CD1c-positive myeloid dendritic cell (primary cell): ENCODE data around the gene NECTIN4.

Source experiments
- DNase-seq: peaks from one replicate; pipeline ENCODE4 v3.0.0-alpha.2; 2016; ENCODE audit errors: extremely low spot score

Gene NECTIN4

GRCh38 chr1:161111527-161111926, 22.2 kb upstream of the NECTIN4 start:
- peak; percentile 59 for DNase-seq

- DNase-seq: peak; percentile 43
Measured at GRCh38 chr1:161111117-161111516, 21.8 kb upstream of the NECTIN4 start.

- no peak for DNase-seq
Measured at GRCh38 chr1:161106431-161106830, 17.1 kb upstream of the NECTIN4 start.

GRCh38 chr1:161100556-161100955, 11.2 kb upstream of the NECTIN4 start:
- no peak for DNase-seq

- DNase-seq: no peak
Measured at GRCh38 chr1:161099090-161099802, 9.9 kb upstream of the NECTIN4 start.

- DNase-seq: peak; percentile 15
Measured at GRCh38 chr1:161098210-161099068, 9.1 kb upstream of the NECTIN4 start, which contains the start of gene KLHDC9. Gene KLHDC9 (plus strand): TSS chr1:161098361. CDS start chr1:161098536, 175 bp downstream.

- DNase-seq: peak; percentile 62
Measured at GRCh38 chr1:161096530-161096929, 7.2 kb upstream of the NECTIN4 start.

- no peak for DNase-seq
Measured at GRCh38 chr1:161096015-161096414, 6.7 kb upstream of the NECTIN4 start.

GRCh38 chr1:161095230-161095629, 5.9 kb upstream of the NECTIN4 start:
- no peak for DNase-seq

- DNase-seq: no peak
Measured at GRCh38 chr1:161094481-161094880, 5.1 kb upstream of the NECTIN4 start.

- no peak for DNase-seq
Measured at GRCh38 chr1:161092621-161093028, 3.3 kb upstream of the NECTIN4 start.

GRCh38 chr1:161091796-161092507, 2.6 kb upstream of the NECTIN4 start:
- DNase-seq: no peak

GRCh38 chr1:161091093-161091492, 1.7 kb upstream of the NECTIN4 start:
- DNase-seq: no peak

GRCh38 chr1:161090617-161091016, 1.3 kb upstream of the NECTIN4 start:
- DNase-seq: no peak

- no peak for DNase-seq
Measured at GRCh38 chr1:161089938-161090337, 580 bp upstream of the NECTIN4 start.

GRCh38 chr1:161088587-161089110, 709 bp downstream of the NECTIN4 start:
- DNase-seq: peak; percentile 21

- no peak for DNase-seq
Measured at GRCh38 chr1:161086457-161086856, 2.9 kb downstream of the NECTIN4 start.

- no peak for DNase-seq
Measured at GRCh38 chr1:161085165-161085564, 4.2 kb downstream of the NECTIN4 start.

- no peak for DNase-seq
Measured at GRCh38 chr1:161084597-161084988, 4.8 kb downstream of the NECTIN4 start.

- peak; percentile 30 for DNase-seq
Measured at GRCh38 chr1:161083748-161084596, 5.4 kb downstream of the NECTIN4 start.
